ENCODE measurements around the gene DFFA.

DFFA gene, protein sequence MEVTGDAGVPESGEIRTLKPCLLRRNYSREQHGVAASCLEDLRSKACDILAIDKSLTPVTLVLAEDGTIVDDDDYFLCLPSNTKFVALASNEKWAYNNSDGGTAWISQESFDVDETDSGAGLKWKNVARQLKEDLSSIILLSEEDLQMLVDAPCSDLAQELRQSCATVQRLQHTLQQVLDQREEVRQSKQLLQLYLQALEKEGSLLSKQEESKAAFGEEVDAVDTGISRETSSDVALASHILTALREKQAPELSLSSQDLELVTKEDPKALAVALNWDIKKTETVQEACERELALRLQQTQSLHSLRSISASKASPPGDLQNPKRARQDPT

GRCh38 chr1:10472220-10473144 lies at the start of gene DFFA:
TSS of gene DFFA (minus strand) at chr1:10472529. CDS start at chr1:10472458, 71 bp downstream.
- DNase-seq (ENCODE audit: low read depth in 1 of 2, low spot score in 1 of 2), result peak; percentile 76 to 83

DNA sequence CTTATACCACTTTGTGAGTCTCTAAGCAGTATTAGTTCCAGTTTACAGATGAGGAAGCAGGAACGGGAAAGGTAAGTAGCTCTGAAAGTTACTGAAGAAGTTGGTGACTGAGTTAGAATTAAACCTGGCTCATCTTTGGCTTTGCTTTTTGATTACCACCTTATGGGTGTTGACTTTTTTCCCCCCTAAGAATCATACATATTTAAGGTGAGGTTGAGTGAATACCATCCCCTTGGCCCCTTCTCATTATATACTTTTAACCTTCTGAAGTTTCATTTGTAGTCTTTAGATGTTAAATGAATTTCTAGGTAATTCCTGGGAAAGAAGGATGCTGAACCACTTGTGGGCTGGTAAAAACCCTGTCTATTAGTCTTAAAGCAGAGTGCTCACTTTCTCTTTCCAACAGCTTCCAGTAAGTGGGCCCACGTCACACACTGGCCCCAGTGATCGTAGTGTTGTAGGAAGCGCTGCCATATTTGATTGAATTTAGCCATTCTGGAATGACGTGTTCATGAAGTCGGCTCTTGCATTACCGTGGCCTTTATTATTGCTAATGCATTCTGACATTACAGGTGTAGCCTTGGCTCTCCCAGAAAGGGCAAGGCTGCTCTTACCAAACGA lies 49.3 kb upstream of the DFFA start:
- no peak for DNase-seq (ENCODE audit: low read depth in 1 of 2, low spot score in 1 of 2)

DNA sequence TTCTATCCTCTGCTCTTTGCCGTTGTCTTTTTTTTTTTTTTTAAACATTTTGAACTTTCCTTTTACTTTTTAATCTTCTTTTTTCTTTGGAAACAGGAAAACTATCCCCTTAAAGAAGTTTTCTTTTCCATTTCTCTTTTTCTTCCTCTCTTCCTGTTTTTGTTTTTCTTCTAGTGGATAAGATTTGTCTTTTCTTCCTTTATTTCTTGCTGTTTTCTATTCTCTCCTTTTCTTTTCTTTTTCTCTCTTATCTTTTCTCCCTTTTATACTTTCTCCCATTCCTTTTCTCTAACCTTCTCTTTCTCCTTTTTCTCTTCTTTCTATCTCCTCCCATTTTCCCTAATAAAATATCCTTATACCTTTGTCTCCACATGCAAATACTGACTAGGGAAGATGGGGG lies 48.6 kb upstream of the DFFA start:
- no peak for DNase-seq (ENCODE audit: low read depth in 1 of 2, low spot score in 1 of 2)

DNA sequence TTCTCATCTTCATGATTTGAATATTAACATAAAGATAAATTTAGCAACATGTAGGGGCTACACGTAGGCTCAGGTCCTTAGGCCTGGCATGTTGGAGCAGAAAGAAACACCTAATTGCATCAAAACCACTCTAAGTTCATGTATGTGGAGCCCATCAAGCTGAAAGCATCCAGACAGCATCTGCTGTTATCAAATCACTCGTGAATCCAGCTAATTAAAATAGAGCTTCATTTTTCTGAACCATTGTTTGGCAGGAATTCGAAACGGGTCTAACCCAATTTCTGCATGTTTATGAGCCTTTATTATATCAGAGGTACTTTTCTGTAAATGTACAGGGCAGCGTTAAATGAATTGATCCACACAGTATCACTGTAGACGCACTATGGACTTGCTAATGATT lies 48.2 kb upstream of the DFFA start:
- DNase-seq (ENCODE audit: low read depth in 1 of 2, low spot score in 1 of 2), result no peak

GRCh38 chr1:10519016-10519417 lies 46.7 kb upstream of the DFFA start:
- no peak for DNase-seq (ENCODE audit: low read depth in 1 of 2, low spot score in 1 of 2)

- DNase-seq (ENCODE audit: low read depth in 1 of 2, low spot score in 1 of 2), result no peak
Measured at GRCh38 chr1:10517677-10517982, 45.3 kb upstream of the DFFA start.

GRCh38 chr1:10516925-10517676 lies 44.8 kb upstream of the DFFA start:
- no peak for DNase-seq (ENCODE audit: low read depth in 1 of 2, low spot score in 1 of 2)

DNA sequence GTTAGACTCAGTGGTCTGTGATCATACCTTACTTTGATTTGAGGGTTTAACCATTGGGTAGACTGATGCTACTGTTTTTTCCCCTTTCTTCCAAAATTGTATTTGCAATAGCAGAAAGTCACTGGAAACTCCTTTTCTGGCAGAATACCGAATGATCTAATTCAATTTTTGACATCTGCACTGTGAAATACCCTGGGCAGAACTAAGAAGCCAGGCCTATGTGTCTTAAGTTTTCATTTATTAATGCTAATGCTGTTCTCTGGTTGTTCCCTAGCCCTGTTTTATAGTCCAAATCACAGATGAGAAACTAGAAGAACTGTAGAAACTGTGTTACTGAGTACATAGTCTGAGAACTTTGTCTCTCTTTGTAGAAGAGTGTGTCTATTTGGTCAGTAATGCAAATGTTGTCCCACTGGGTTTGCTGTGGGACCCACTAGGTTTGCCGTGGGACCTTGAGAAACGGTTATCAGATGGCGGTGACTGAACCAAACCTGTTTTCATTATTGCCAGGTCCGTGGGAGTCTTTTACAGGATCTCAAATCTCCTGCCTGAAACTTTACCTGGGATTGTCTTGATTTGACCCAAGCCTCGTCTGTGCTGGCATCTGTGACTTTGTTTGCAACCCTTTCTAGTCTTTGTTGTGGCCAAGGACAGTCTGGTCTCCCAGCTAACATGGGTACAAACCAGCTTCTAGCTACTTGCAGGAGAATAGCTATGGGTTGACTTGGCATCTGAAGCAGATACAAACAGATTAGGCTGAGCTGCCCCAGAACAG lies 43.8 kb upstream of the DFFA start:
- no peak for DNase-seq (ENCODE audit: low read depth in 1 of 2, low spot score in 1 of 2)

DNA sequence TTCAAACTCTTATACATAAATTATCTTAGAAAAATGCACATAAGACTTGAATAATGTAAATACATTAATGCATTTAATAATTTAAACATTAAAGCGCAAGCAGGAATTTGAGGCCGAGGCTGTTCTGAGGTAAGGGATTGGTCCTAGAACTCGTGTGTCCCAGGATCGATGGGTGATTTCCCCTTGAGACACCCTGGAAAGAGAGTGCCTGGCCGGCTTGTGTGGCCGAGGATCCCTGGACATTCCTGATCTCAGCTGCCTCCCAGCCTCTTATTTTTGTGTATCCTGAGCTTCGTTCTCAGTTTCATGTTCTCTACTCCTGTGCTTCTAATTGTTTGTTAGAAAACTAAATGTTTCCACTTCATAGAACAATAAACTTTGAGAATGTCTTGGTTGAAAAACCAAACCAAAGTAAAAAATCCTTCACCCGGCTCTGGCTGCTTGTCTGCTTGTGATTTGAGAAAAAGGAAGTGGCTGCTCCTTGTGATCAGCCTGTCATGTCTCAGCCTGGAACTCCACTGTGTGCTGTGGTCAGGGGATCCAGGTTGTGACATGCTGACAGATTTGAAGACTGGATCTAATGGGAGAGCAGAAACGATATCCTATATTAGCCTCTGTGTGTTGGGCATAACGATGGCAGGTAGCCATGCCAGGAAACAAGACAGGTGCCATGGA lies 43.1 kb upstream of the DFFA start:
- DNase-seq (ENCODE audit: low read depth in 1 of 2, low spot score in 1 of 2), result no peak

- no peak for DNase-seq (ENCODE audit: low read depth in 1 of 2, low spot score in 1 of 2)
Measured at GRCh38 chr1:10514490-10515235, 42.3 kb upstream of the DFFA start.

DNA sequence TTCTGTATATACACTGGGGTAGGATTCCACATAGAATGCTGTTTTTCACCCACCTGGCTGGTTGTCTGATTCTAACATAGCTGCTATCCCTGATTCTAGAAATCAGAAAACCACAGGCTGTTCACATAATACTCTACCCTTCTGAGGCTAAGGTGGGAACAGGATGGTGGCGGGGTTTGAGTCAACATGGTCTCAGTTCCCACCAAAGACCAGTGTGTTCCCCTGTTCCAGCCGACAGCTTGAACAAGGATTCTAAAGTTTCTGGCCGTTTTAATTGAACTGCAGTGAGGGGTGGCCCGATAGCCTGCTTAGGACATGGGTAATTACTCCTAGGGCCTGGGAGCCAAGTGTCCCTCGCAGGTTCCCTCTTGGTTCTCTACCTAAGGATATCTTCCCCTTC lies 40.9 kb upstream of the DFFA start:
- no peak for DNase-seq (ENCODE audit: low read depth in 1 of 2, low spot score in 1 of 2)

DNA sequence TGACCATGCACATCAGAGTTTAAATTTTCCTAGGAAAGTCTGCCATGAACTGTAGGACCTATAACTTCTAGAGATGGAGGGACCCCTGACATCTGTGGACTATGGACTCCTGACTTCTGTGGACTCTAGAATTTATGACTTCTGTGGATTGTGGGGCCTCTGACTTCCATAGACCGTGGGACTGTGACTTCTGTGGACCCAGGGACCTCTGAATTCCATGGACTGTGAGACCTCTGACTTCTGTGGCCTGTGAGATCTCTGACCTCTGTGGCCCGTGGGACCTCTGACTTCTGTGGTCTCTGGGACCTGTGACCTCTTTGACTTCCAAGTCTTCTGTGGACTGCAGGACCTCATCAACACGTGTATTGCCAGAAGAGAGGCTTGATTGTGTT lies 39.2 kb upstream of the DFFA start:
- DNase-seq (ENCODE audit: low read depth in 1 of 2, low spot score in 1 of 2), result no peak

DNA sequence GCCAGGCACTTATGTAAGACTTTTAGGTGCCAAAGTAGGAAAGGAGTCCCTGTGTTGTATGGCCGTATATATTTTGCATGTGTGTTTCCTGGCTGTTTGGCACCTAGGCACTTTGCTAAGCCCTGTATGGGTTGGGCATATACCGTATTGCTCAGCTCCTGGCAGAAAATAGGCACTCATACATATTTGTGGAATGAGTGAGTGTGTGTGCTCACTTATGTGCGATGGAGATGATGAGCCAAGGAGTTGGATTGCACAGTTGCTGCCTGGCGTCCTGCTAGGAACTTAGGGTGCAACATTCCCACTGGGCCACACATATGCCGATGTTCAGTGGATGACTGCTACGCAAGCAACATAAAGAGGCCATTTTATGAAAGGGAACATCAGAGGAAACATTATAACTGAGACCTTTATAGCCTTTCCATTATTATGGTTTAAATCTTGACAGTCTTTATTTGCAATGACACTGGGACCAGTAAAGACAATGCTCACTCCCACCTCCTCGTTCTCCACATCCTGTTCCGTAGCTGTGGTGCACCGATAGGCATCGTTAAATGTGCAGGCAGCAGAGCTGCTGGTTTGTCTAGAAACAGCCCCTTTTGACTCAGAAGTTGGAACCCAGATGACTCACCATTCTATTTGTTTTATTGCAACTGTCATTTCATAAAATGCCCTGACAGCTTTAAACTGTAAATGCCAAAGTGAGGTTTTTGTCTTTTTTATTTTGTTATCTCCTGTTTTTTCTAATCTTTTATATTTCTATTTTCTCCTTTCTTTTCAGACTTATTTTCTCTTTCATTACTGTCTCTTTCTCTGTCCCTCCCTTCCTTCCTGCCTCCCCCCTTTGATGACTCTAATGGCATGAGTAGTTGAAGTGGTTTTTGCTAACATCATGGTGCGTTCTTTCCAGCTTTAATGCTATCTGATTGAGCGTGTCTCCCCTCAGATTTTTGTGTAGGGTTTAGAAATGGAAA lies 38.5 kb upstream of the DFFA start:
- peak; percentile 45 to 69 for DNase-seq (ENCODE audit: low read depth in 1 of 2, low spot score in 1 of 2)

DNA sequence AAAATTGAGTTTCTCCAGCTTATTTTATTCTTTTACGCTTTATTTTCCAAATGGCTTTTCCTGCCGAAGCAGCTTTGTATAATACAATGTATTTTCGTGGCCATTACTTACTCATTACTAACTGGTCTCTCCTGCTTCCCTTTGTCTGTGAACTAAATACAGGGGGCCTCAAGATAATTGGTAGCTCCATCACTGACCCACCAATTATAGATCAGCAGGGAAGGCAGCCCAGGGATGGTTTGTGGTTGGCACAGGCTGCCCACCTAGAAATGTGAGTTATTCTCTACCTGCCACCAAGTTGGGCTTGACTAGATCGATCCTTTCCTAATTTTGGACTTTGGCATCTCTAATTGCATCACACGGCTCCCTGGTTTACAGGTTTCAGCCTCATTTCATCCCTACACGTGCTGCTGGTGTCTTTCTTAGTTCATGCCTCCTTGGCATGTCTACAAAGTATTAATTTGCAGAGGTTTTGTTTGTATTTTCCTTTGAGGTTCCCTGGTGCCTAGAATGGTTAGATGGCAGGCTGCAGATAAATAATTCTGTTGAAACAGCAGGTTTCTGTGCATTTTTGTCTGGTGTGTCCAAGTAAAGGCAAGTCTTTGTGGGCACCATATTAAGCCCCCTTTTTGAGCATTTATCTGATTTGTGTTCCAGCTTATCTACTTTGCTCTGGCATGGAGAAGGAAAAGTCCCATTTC lies 37.6 kb upstream of the DFFA start:
- DNase-seq (ENCODE audit: low read depth in 1 of 2, low spot score in 1 of 2), result no peak

DNA sequence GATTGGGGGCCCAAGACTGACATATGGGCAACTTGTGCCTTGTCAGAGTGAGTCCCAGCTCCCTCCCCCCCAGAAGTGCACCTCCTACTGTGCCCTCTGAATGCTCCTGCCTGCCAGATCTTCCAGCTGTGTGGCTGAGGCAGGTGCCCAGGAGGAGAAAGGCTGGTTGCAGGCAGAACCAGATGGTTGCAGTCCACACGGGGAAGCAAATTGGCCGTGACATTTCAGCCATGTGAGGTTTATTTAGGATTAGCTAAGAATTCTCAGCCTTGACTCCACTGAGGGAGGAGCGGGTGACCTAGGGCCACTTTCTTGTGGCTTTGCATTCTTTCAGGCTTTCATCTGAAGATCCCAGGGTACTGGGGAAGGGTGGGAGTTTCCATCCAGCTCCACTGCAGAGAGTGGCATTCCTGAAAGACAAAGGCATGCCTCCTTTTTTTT lies 36.2 kb upstream of the DFFA start:
- no peak for DNase-seq (ENCODE audit: low read depth in 1 of 2, low spot score in 1 of 2)

GRCh38 chr1:10507111-10507879 lies 35.0 kb upstream of the DFFA start:
- DNase-seq (ENCODE audit: low read depth in 1 of 2, low spot score in 1 of 2), result peak; percentile 21 to 26

- DNase-seq (ENCODE audit: low read depth in 1 of 2, low spot score in 1 of 2), result no peak
Measured at GRCh38 chr1:10506677-10507047, 34.3 kb upstream of the DFFA start.

Measured in activated T-helper 1 cell treated with anti-CD3 and anti-CD28 coated beads, Interleukin-2, amount 50 U/mL, for 16 hours (primary cell).